H9 (cell line): ENCODE measurements around the gene LPAR3. TPM values are rescaled to one million over a fixed set of nuclear protein-coding genes. Genes with fewer than 3 reads are reported as not detected.

Experiments used
- DNase-seq: peaks from one replicate; pipeline ENCODE4 v3.0.0-alpha.2; 2017
- H2AFZ ChIP-seq: one replicate; pipeline ENCODE4 v1.6.1; 2013; ENCODE audit warnings: mild to moderate bottlenecking, low read length, control low read depth, moderate library complexity
- H2AK5ac ChIP-seq: 2 replicates; pipeline ENCODE4 v1.6.1; 2013; ENCODE audit warnings: low read length, control low read depth, mixed read lengths; ENCODE audit not compliant: insufficient read length
- H2BK120ac ChIP-seq: one replicate; pipeline ENCODE4 v1.6.1; 2013; ENCODE audit warnings: low read depth, mild to moderate bottlenecking, low read length, control low read depth, inconsistent platforms; ENCODE audit not compliant: poor library complexity, severe bottlenecking
- H2BK12ac ChIP-seq: 2 replicates; pipeline ENCODE4 v1.6.1; 2013; ENCODE audit warnings: low read length, control low read depth, mixed read lengths, low read depth; ENCODE audit not compliant: insufficient read length
- H2BK15ac ChIP-seq: 2 replicates; pipeline ENCODE4 v1.6.1; 2013; ENCODE audit warnings: low read depth, low read length, control low read depth
- H2BK20ac ChIP-seq: one replicate; pipeline ENCODE4 v1.6.1; 2013; ENCODE audit warnings: low read depth, mild to moderate bottlenecking, low read length, control low read depth, inconsistent platforms; ENCODE audit not compliant: poor library complexity, severe bottlenecking
- H2BK5ac ChIP-seq: 2 replicates; pipeline ENCODE4 v1.6.1; 2013; ENCODE audit warnings: low read length, control low read depth, mixed read lengths; ENCODE audit not compliant: insufficient read length
- H3K14ac ChIP-seq: 2 replicates; pipeline ENCODE4 v1.6.1; 2013; ENCODE audit warnings: low read length, control low read depth; ENCODE audit not compliant: insufficient read depth
- H3K18ac ChIP-seq: 2 replicates; pipeline ENCODE4 v1.6.1; 2013; ENCODE audit warnings: low read depth, mild to moderate bottlenecking, mixed read lengths, low read length, control low read depth; ENCODE audit not compliant: insufficient read length
- H3K23ac ChIP-seq: 2 replicates; pipeline ENCODE4 v1.6.1; 2013; ENCODE audit warnings: low read length, control low read depth, mixed read lengths, low read depth; ENCODE audit not compliant: insufficient read length
- H3K23me2 ChIP-seq: 2 replicates; pipeline ENCODE4 v1.6.1; 2013; ENCODE audit warnings: low read depth, mild to moderate bottlenecking, mixed read lengths, low read length, control low read depth; ENCODE audit not compliant: insufficient read length, poor library complexity, severe bottlenecking
- H3K27ac ChIP-seq: 2 replicates; pipeline ENCODE4 v1.5.1; 2013; ENCODE audit warnings: low read length, control low read depth, mixed read lengths, low read depth; ENCODE audit not compliant: insufficient read length
- H3K27me3 ChIP-seq: 2 replicates; pipeline ENCODE4 v1.6.1; 2013; ENCODE audit warnings: low read length, control low read depth, inconsistent platforms; ENCODE audit not compliant: insufficient read depth
- H3K4ac ChIP-seq: 2 replicates; pipeline ENCODE4 v1.6.1; 2013; ENCODE audit warnings: low read depth, mild to moderate bottlenecking, control low read depth, inconsistent platforms, low read length, moderate library complexity
- H3K4me1 ChIP-seq: 2 replicates; pipeline ENCODE4 v1.6.1; 2013; ENCODE audit warnings: low read length, control low read depth, inconsistent platforms; ENCODE audit not compliant: insufficient read depth
- H3K4me2 ChIP-seq: 2 replicates; pipeline ENCODE4 v1.6.1; 2013; ENCODE audit warnings: low read length, control low read depth, mixed read lengths; ENCODE audit not compliant: insufficient read length, insufficient read depth
- H3K56ac ChIP-seq: 2 replicates; pipeline ENCODE4 v1.6.1; 2013; ENCODE audit warnings: low read depth, mild to moderate bottlenecking, mixed read lengths, low read length, control low read depth; ENCODE audit not compliant: insufficient read length
- H3K79me1 ChIP-seq: 2 replicates; pipeline ENCODE4 v1.6.1; 2013; ENCODE audit warnings: low read depth, mild to moderate bottlenecking, moderate library complexity, low read length, control low read depth, inconsistent platforms; ENCODE audit not compliant: insufficient read depth, poor library complexity, severe bottlenecking
- H3K79me2 ChIP-seq: 2 replicates; pipeline ENCODE4 v1.6.1; 2013; ENCODE audit warnings: low read length, control low read depth, inconsistent platforms; ENCODE audit not compliant: insufficient read depth
- H3K9ac ChIP-seq: 2 replicates; pipeline ENCODE4 v1.6.1; 2013; ENCODE audit warnings: low read length, control low read depth, mixed read lengths; ENCODE audit not compliant: insufficient read length; ENCODE audit errors: extremely low read depth
- H3K9me3 ChIP-seq: one replicate; pipeline ENCODE4 v1.6.1; 2013; ENCODE audit warnings: low read depth, low read length, inconsistent platforms; ENCODE audit not compliant: control insufficient read depth
- H3T11ph ChIP-seq: one replicate; pipeline ENCODE4 v1.6.1; 2013; ENCODE audit warnings: mild to moderate bottlenecking, low read length, control low read depth, inconsistent platforms
- H4K20me1 ChIP-seq: one replicate; pipeline ENCODE4 v1.6.1; 2013; ENCODE audit not compliant: control insufficient read depth, insufficient read length, insufficient read depth
- H4K5ac ChIP-seq: 2 replicates; pipeline ENCODE4 v1.6.1; 2013; ENCODE audit warnings: low read depth, mild to moderate bottlenecking, mixed read lengths, low read length, control low read depth; ENCODE audit not compliant: insufficient read length
- H4K8ac ChIP-seq: replicated peaks from 2 replicates; pipeline ENCODE4 v1.6.1; 2013; ENCODE audit warnings: low read length, control low read depth, mixed read lengths, low read depth; ENCODE audit not compliant: insufficient read length
- H4K91ac ChIP-seq: 2 replicates; pipeline ENCODE4 v1.6.1; 2013; ENCODE audit warnings: low read depth, mild to moderate bottlenecking, moderate library complexity, mixed read lengths, low read length, control low read depth; ENCODE audit not compliant: insufficient read length
- H3K27ac Mint-ChIP-seq, 3 experiments: 2 replicates in 2 of 3; 3 replicates in 1 of 3; pipeline ENCODE4 v1.8.0; 2020 to 2021; ENCODE audit warnings: mixed read lengths in 3 of 3, mild to moderate bottlenecking in 1 of 3, moderate library complexity in 1 of 3
- H3K27me3 Mint-ChIP-seq: 2 replicates; pipeline ENCODE4 v1.8.0; 2021; ENCODE audit warnings: low read depth, mild to moderate bottlenecking, moderate library complexity, mixed read lengths
- H3K36me3 Mint-ChIP-seq, 3 experiments: 2 replicates in 2 of 3; 3 replicates in 1 of 3; pipeline ENCODE4 v1.8.0; 2020 to 2021; ENCODE audit warnings: low read depth in 3 of 3, mixed read lengths in 3 of 3; ENCODE audit not compliant: insufficient read depth in 1 of 3
- H3K4me1 Mint-ChIP-seq, 2 experiments: 2 replicates each; pipeline ENCODE4 v1.8.0; 2020; ENCODE audit warnings: mixed read lengths in 2 of 2
- H3K4me3 Mint-ChIP-seq, 2 experiments: 2 replicates in 1 of 2; 3 replicates in 1 of 2; pipeline ENCODE4 v1.8.0; 2020 to 2021; ENCODE audit warnings: mild to moderate bottlenecking in 2 of 2, mixed read lengths in 2 of 2, moderate library complexity in 1 of 2
- H3K9me3 Mint-ChIP-seq, 2 experiments: 2 replicates in 1 of 2; 3 replicates in 1 of 2; pipeline ENCODE4 v1.8.0; 2020; ENCODE audit warnings: mild to moderate bottlenecking in 2 of 2, mixed read lengths in 2 of 2, moderate library complexity in 1 of 2
- CTCF ChIP-seq: fragments of 200-600 bp; sonication (generic); conservative IDR thresholded peaks from 3 replicates; pipeline ENCODE4 v1.8.0; 2021; ENCODE audit warnings: antibody characterized with exemption, mild to moderate bottlenecking
- WGBS: extraction: QIAGEN DNeasy Blood & Tissue Kit; methylation state at CpG from one replicate; pipeline ENCODE4 v1.1.7; 2013; ENCODE audit warnings: missing lambda C conversion rate, low lambda C conversion rate, mixed read lengths; ENCODE audit not compliant: insufficient read length; ENCODE audit errors: extremely low coverage; 5-methylcytosine and 5-hydroxymethylcytosine counted together
- total RNA-seq: library from RNA; stranded (reverse); gene quantifications from 2 replicates; pipeline ENCODE4 v1.2.1, GENCODE V29; 2021

LPAR3 gene
- total RNA-seq, 1 experiment from 2014 or later = 3.0 TPM

- Histone ChIP-seq H3K79me1 (no peaks in the 10 kb centered on the region), H3K9me3 (no peaks in the 10 kb centered on the region), H3K9ac (no peak overlapping the region), H2BK12ac (no peak overlapping the region), H2BK5ac (no peak overlapping the region), H3K56ac (no peak overlapping the region), H3K4me2 (no peak overlapping the region), H2BK15ac (no peak overlapping the region), H3K4me1 (no peaks in the 10 kb centered on the region), H4K5ac (no peak overlapping the region), H4K20me1 (no peaks in the 10 kb centered on the region), H3K23me2 (no peaks in the 10 kb centered on the region), H3K27ac (no peak overlapping the region), H3K79me2 (no peaks in the 10 kb centered on the region), H2AFZ (no peak overlapping the region), H3K23ac (no peak overlapping the region), H4K8ac (no peak overlapping the region), H3T11ph (no peak overlapping the region), H3K18ac (no peak overlapping the region), H2BK120ac (no peak overlapping the region), H2BK20ac (no peak overlapping the region), H3K27me3 (no peaks in the 10 kb centered on the region), H2AK5ac (no peak overlapping the region), H3K4ac (no peak overlapping the region), H4K91ac (no peak overlapping the region), H3K14ac (no peak overlapping the region)
- H3K9me3 Mint-ChIP-seq = peaks cover 0 to 5% of the 10 kb centered on the region in 2 experiments; a peak in 2 of 5 replicates
- no CpG with 5 or more reads among the region's 4 CpGs for WGBS
- H3K4me1 Mint-ChIP-seq = peaks cover 4 to 10% of the 10 kb centered on the region in 2 experiments
- no peak overlapping the region for H3K27ac Mint-ChIP-seq
- peaks cover 5% of the 10 kb centered on the region for H3K27me3 Mint-ChIP-seq
- peaks cover 0 to 3% (median 0%) of the 10 kb centered on the region in 3 experiments; a peak in 1 of 7 replicates for H3K36me3 Mint-ChIP-seq
- H3K4me3 Mint-ChIP-seq = no peak overlapping the region
- TF ChIP-seq CTCF = no peak
- DNase-seq = no peak
Measured at GRCh38 chr1:84773933-84774497, 119.0 kb downstream of the LPAR3 start.
